DND-41 (cell line): ENCODE measurements around the gene SERPINB12.

Experiments used
- ATAC-seq: fragments of 200-7000 bp; cut with Tn5 transposase; 3 replicates; pipeline ENCODE4 v1.9.1; 2021; ENCODE audit warnings: low read depth; ENCODE audit not compliant: insufficient read depth
- DNase-seq: peaks from one replicate; pipeline ENCODE4 v3.0.0-alpha.2; 2020
- H2AFZ ChIP-seq: 2 replicates; pipeline ENCODE4 v1.6.0; 2012; ENCODE audit warnings: low read depth, low read length
- H3K27ac ChIP-seq: 2 replicates; pipeline ENCODE4 v1.5.1; 2012; ENCODE audit warnings: low read length, inconsistent platforms
- H3K27me3 ChIP-seq: fragments of 200-600 bp; sonication (generic); 2 replicates; pipeline ENCODE4 v1.6.0; 2012; ENCODE audit warnings: low read length, mild to moderate bottlenecking, inconsistent platforms; ENCODE audit not compliant: insufficient read depth, poor library complexity
- H3K36me3 ChIP-seq: 2 replicates; pipeline ENCODE4 v1.5.1; 2012; ENCODE audit warnings: low read length, inconsistent platforms; ENCODE audit not compliant: insufficient read depth
- H3K4me1 ChIP-seq: 2 replicates; pipeline ENCODE4 v1.5.1; 2012; ENCODE audit warnings: mild to moderate bottlenecking, low read length; ENCODE audit not compliant: insufficient read depth
- H3K4me2 ChIP-seq: 2 replicates; pipeline ENCODE4 v1.6.0; 2012; ENCODE audit warnings: mild to moderate bottlenecking, moderate library complexity, low read length, inconsistent platforms; ENCODE audit not compliant: insufficient read depth
- H3K4me3 ChIP-seq, 2 experiments: fragments of 200-600 bp in 1 of 2; shearing (Covaris generic) in 1 of 2; 2 replicates each; pipeline ENCODE4 v1.5.1; 2012 to 2016; ENCODE audit warnings: inconsistent platforms in 2 of 2, low read length in 2 of 2, mild to moderate bottlenecking in 2 of 2, low read depth in 1 of 2, moderate library complexity in 1 of 2
- H3K79me2 ChIP-seq: 2 replicates; pipeline ENCODE4 v1.6.0; 2012; ENCODE audit warnings: low read length, inconsistent platforms; ENCODE audit not compliant: insufficient read depth
- H3K9ac ChIP-seq: 2 replicates; pipeline ENCODE4 v1.6.0; 2012; ENCODE audit warnings: low read depth, mild to moderate bottlenecking, inconsistent platforms, low read length, moderate library complexity
- H3K9me3 ChIP-seq: 2 replicates; pipeline ENCODE4 v1.5.1; 2012; ENCODE audit warnings: low read length, moderate library complexity, mild to moderate bottlenecking, inconsistent platforms; ENCODE audit not compliant: insufficient read depth, severe bottlenecking
- H4K20me1 ChIP-seq: 2 replicates; pipeline ENCODE4 v1.6.0; 2012; ENCODE audit warnings: low read length; ENCODE audit not compliant: insufficient read depth
- CTCF ChIP-seq: IDR thresholded peaks from 2 replicates; pipeline ENCODE4 v1.5.1; 2012; ENCODE audit warnings: borderline replicate concordance, low read length, moderate library complexity, mild to moderate bottlenecking; ENCODE audit not compliant: poor library complexity, severe bottlenecking; ENCODE audit errors: extremely low read depth
- EZH2 ChIP-seq: IDR thresholded peaks from 3 replicates; pipeline ENCODE4 v1.6.1; 2012; ENCODE audit warnings: borderline replicate concordance, low read depth, mild to moderate bottlenecking, moderate library complexity, low read length, inconsistent platforms; ENCODE audit not compliant: severe bottlenecking

The SERPINB12 gene

GRCh38 chr18:63550068-63550467 lies 7.9 kb downstream of the SERPINB12 start:
- Histone ChIP-seq H3K4me2 (no peak overlapping the region), H3K27ac (no peak overlapping the region), H3K9ac (no peak overlapping the region), H3K9me3 (no peaks in the 10 kb centered on the region), H3K36me3 (no peaks in the 10 kb centered on the region), H3K79me2 (no peaks in the 10 kb centered on the region), H4K20me1 (no peaks in the 10 kb centered on the region), H3K4me1 (no peaks in the 10 kb centered on the region), H2AFZ (no peak overlapping the region), H3K27me3 (peaks cover 36% of the 10 kb centered on the region), H3K4me3 (no peak overlapping the region)
- ATAC-seq: no peak
- no peak for DNase-seq
- no peak for TF ChIP-seq EZH2
- TF ChIP-seq CTCF: no peak

GRCh38 chr18:63551769-63552168 lies 9.6 kb downstream of the SERPINB12 start:
- ATAC-seq: no peak
- no peak overlapping the region for H3K4me2 ChIP-seq
- H2AFZ ChIP-seq: no peak overlapping the region

GRCh38 chr18:63552581-63552980 lies 10.4 kb downstream of the SERPINB12 start:
- no peak overlapping the region for H3K4me2 ChIP-seq
- DNase-seq: no peak
- no peaks in the 10 kb centered on the region for H3K79me2 ChIP-seq
- no peak for ATAC-seq
- no peaks in the 10 kb centered on the region for H3K36me3 ChIP-seq
- H3K9ac ChIP-seq: no peak overlapping the region
- H3K27me3 ChIP-seq: peaks cover 40% of the 10 kb centered on the region
- H3K4me1 ChIP-seq: no peaks in the 10 kb centered on the region
- H2AFZ ChIP-seq: no peak overlapping the region
- no peaks in the 10 kb centered on the region for H4K20me1 ChIP-seq
- no peak overlapping the region for H3K4me3 ChIP-seq
- H3K27ac ChIP-seq: no peak overlapping the region
- TF ChIP-seq EZH2: no peak
- no peak for TF ChIP-seq CTCF
- H3K9me3 ChIP-seq: no peaks in the 10 kb centered on the region

More at GRCh38 chr18:63551769-63552168, 9.6 kb downstream of the SERPINB12 start:
- Histone ChIP-seq H3K4me3 (no peak overlapping the region), H3K9ac (no peak overlapping the region), H3K79me2 (no peaks in the 10 kb centered on the region), H3K4me1 (no peaks in the 10 kb centered on the region), H3K27me3 (peaks cover 42% of the 10 kb centered on the region), H4K20me1 (no peaks in the 10 kb centered on the region), H3K27ac (no peak overlapping the region), H3K9me3 (no peaks in the 10 kb centered on the region), H3K36me3 (no peaks in the 10 kb centered on the region)
- TF ChIP-seq CTCF: no peak
- no peak for TF ChIP-seq EZH2
- DNase-seq: no peak

GRCh38 chr18:63553081-63553480 lies 10.9 kb downstream of the SERPINB12 start:
- no peak for TF ChIP-seq EZH2
- H3K9me3 ChIP-seq: no peaks in the 10 kb centered on the region
- no peaks in the 10 kb centered on the region for H3K4me1 ChIP-seq
- no peak overlapping the region for H3K27ac ChIP-seq
- no peaks in the 10 kb centered on the region for H3K36me3 ChIP-seq
- H3K9ac ChIP-seq: no peak overlapping the region
- no peak overlapping the region for H3K4me2 ChIP-seq
- peaks cover 38% of the 10 kb centered on the region for H3K27me3 ChIP-seq
- no peak overlapping the region for H2AFZ ChIP-seq
- ATAC-seq (no peak), DNase-seq (no peak)
- H3K4me3 ChIP-seq: no peak overlapping the region
- no peaks in the 10 kb centered on the region for H3K79me2 ChIP-seq
- H4K20me1 ChIP-seq: no peaks in the 10 kb centered on the region
